ENCODE results near the gene P4HA3. TPM values are rescaled to one million over a fixed set of nuclear protein-coding genes. Genes with fewer than 3 reads are reported as not detected.

P4HA3 gene
- total RNA-seq, 1 donor from 2014 or later = 0.56 TPM

GRCh38 chr11:74253361-74253760 is 58.1 kb downstream of the P4HA3 start:
- no peak for ATAC-seq
- Histone ChIP-seq H3K27me3 (ENCODE audit: low read depth) (no peaks in the 10 kb centered on the region), H3K4me3 (no peak overlapping the region), H3K4me1 (peaks cover 10% of the 10 kb centered on the region), H3K27ac (no peak overlapping the region), H3K36me3 (peaks cover 67% of the 10 kb centered on the region), H3K9me3 (no peaks in the 10 kb centered on the region)
- intact Hi-C loops (cut with DNase I) = no loop called here
- DNase-seq = no peak
- no peak for TF ChIP-seq CTCF (IDR thresholded peaks at IDR 0.05)

GRCh38 chr11:74249496-74249895 is 61.9 kb downstream of the P4HA3 start:
- Histone ChIP-seq H3K27me3 (ENCODE audit: low read depth) (no peaks in the 10 kb centered on the region), H3K36me3 (peaks cover 88% of the 10 kb centered on the region), H3K4me1 (no peaks in the 10 kb centered on the region), H3K27ac (no peak overlapping the region), H3K9me3 (no peaks in the 10 kb centered on the region), H3K4me3 (no peak overlapping the region)
- ATAC-seq (no peak), DNase-seq (no peak)
- intact Hi-C loops (cut with DNase I) = no loop called here
- no peak for TF ChIP-seq CTCF (IDR thresholded peaks at IDR 0.05)

- intact Hi-C loops (cut with DNase I) = no loop called here
- Histone ChIP-seq H3K27me3 (ENCODE audit: low read depth) (no peaks in the 10 kb centered on the region), H3K36me3 (peaks cover 84% of the 10 kb centered on the region), H3K9me3 (no peaks in the 10 kb centered on the region), H3K4me1 (no peaks in the 10 kb centered on the region), H3K4me3 (no peak overlapping the region), H3K27ac (no peak overlapping the region)
- DNase-seq = no peak
- no peak for TF ChIP-seq CTCF (IDR thresholded peaks at IDR 0.05)
- ATAC-seq = no peak
Measured at GRCh38 chr11:74248469-74248868, 63.0 kb downstream of the P4HA3 start.

- Histone ChIP-seq H3K27me3 (ENCODE audit: low read depth) (no peaks in the 10 kb centered on the region), H3K27ac (no peak overlapping the region), H3K4me1 (no peaks in the 10 kb centered on the region), H3K4me3 (no peak overlapping the region), H3K9me3 (no peaks in the 10 kb centered on the region), H3K36me3 (peaks cover 92% of the 10 kb centered on the region)
- DNase-seq (no peak), ATAC-seq (no peak)
- intact Hi-C loops (cut with DNase I) = no loop called here
- TF ChIP-seq CTCF (IDR thresholded peaks at IDR 0.05) = no peak
Measured at GRCh38 chr11:74238243-74238642, 73.2 kb downstream of the P4HA3 start.

- no peak overlapping the region for H3K4me3 ChIP-seq
- H3K9me3 ChIP-seq = no peaks in the 10 kb centered on the region
- no peak for DNase-seq
- peaks cover 92% of the 10 kb centered on the region for H3K36me3 ChIP-seq
- H3K27me3 ChIP-seq (ENCODE audit: low read depth) = no peaks in the 10 kb centered on the region
- no peak for TF ChIP-seq CTCF (IDR thresholded peaks at IDR 0.05)
- H3K4me1 ChIP-seq = no peaks in the 10 kb centered on the region
- intact Hi-C loops (cut with DNase I) = no loop called here
- no peak for ATAC-seq
- no peak overlapping the region for H3K27ac ChIP-seq
Measured at GRCh38 chr11:74237541-74237940, 73.9 kb downstream of the P4HA3 start.

- no peak for TF ChIP-seq CTCF (IDR thresholded peaks at IDR 0.05)
- intact Hi-C loops (cut with DNase I) = no loop called here
- H3K36me3 ChIP-seq = peaks cover 92% of the 10 kb centered on the region
- no peaks in the 10 kb centered on the region for H3K27me3 ChIP-seq (ENCODE audit: low read depth)
- no peak for DNase-seq
- no peaks in the 10 kb centered on the region for H3K4me1 ChIP-seq
- no peak overlapping the region for H3K4me3 ChIP-seq
- no peaks in the 10 kb centered on the region for H3K9me3 ChIP-seq
- ATAC-seq = no peak
- no peak overlapping the region for H3K27ac ChIP-seq
Measured at GRCh38 chr11:74235121-74235520, 76.3 kb downstream of the P4HA3 start.

Measured in lower lobe of right lung (tissue), 2 donors.